ENCODE measurements around the gene MAPRE2.
A peak's percentile ranks its signal among the peaks of the same experiment; 100 is the strongest.

The MAPRE2 gene

DNA sequence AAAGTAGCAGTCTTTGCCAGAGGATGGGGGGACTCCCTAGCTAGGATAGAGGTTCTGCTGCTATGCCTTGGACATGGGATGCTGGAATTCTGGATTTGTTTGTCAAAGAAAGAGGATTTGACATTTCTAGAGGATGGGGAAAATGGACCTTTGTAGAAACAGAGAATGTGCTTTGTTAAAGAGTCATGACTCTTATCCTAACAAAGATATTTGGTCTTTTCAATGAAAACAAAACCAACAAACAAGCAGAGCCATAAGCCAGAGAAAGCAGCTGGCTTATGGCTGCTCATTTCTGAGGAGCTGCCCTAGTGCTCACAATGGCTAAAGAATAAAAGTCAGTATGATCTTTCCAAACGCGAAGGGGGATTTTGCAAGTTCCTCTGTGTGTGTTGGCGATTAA, 40.8 kb upstream of the MAPRE2 start:
- TF ChIP-seq, protein P1, sequence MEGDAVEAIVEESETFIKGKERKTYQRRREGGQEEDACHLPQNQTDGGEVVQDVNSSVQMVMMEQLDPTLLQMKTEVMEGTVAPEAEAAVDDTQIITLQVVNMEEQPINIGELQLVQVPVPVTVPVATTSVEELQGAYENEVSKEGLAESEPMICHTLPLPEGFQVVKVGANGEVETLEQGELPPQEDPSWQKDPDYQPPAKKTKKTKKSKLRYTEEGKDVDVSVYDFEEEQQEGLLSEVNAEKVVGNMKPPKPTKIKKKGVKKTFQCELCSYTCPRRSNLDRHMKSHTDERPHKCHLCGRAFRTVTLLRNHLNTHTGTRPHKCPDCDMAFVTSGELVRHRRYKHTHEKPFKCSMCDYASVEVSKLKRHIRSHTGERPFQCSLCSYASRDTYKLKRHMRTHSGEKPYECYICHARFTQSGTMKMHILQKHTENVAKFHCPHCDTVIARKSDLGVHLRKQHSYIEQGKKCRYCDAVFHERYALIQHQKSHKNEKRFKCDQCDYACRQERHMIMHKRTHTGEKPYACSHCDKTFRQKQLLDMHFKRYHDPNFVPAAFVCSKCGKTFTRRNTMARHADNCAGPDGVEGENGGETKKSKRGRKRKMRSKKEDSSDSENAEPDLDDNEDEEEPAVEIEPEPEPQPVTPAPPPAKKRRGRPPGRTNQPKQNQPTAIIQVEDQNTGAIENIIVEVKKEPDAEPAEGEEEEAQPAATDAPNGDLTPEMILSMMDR (IDR thresholded peaks at IDR 0.05; ENCODE audit: low read length, missing control alignments), result no peak

DNA sequence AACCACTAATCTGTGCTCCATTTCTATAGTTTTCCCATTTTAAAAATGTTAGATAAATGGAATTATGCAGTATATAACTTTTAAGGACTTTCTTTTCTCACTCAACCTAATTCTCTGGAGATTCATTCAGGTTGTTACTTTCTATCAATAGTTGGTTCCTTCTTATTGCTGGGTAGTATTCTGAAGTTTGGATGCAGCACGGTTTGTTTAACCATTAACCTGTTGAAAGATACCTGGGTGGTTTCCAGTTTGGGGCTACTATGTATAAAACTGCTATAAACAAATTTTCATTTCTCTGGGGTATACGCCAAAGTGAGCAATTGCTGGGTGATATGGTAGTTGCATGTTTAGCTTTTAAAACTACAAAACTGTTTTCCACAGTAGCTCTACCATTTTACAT, 39.1 kb upstream of the MAPRE2 start:
- DNase-seq (ENCODE audit: low read depth), result no peak
- TF ChIP-seq, protein P1 (IDR thresholded peaks at IDR 0.05; ENCODE audit: low read length, missing control alignments), result no peak
- H3K4me3 ChIP-seq (replicated peaks; ENCODE audit: low read depth, low read length), result no peak overlapping the region

More for the DNA sequence above, 40.8 kb upstream of the MAPRE2 start:
- no peak overlapping the region for H3K4me3 ChIP-seq (replicated peaks; ENCODE audit: low read depth, low read length)
- DNase-seq (ENCODE audit: low read depth), result no peak

DNA sequence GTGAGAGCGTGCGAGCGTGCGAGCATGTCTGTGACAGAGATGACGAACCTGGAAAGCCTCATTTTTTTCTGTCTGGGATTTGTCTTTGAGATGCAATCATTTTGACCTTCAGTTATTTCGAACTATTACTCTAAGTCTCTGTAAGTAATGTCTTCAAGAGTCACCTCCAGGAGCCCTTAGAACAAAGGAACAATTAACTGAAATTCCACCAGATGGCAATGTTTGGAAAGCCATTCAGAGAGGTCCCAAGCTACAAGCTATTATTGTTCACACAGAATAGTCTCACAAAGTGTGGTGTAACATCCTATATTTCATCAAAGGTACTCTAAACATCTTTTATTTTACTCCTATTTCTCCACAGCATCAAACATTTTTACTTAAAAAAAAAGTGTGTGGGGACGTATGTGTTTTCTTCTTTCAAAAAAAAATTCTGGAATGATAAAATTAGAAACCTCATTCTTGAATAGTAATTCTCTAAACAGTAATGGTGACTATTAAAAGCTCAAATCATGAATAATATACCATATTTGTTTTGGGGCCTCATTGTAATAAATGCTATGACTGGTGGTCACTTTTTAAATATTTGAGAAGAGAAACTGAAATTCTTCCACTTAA, 35.1 kb upstream of the MAPRE2 start:
- peak; percentile 87 for DNase-seq (ENCODE audit: low read depth)
- TF ChIP-seq, protein P1 (IDR thresholded peaks at IDR 0.05; ENCODE audit: low read length, missing control alignments), result peak; percentile 65
- no peak overlapping the region for H3K4me3 ChIP-seq (replicated peaks; ENCODE audit: low read depth, low read length)

DNA sequence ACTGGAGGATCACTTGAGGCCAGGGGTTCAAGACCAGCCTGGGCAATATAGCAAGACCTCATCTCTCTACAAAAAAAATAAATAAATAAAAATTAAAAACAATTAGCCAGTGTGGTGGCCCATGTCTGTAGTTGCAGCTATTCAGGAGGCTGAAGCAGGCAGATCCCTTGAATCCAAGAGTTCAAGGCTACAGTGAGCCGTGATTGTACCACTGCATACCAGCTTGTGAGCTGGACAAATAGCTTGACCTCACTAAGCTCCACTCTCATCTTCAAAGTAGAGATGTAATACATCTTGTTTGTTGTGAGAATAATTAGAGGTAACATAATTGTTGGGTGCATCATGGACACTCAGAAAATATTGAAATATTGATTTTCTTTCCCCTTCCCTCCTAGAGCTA, 31.1 kb upstream of the MAPRE2 start:
- H3K4me3 ChIP-seq (replicated peaks; ENCODE audit: low read depth, low read length), result no peak overlapping the region
- TF ChIP-seq, protein P1 (IDR thresholded peaks at IDR 0.05; ENCODE audit: low read length, missing control alignments), result no peak
- no peak for DNase-seq (ENCODE audit: low read depth)

DNA sequence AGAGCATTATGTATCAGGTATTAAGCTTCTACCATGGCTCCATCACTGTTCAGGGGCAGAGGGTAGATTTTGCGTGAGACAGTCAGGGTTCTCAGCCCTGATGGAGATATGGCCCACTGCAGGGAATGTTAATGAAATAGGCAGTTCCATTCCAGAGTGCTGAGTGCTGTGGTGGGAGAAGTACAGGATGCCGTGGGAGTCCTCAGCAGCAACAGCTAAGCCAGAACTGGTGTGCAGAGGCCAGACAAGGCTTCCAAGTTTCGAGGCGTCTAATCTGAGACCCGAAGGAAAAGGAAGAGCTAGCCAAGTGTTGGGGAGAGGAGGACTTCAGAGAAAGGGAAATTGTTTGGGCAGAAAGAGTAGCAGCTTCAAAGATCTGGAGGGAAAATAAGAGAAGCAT, 30.2 kb upstream of the MAPRE2 start:
- DNase-seq (ENCODE audit: low read depth), result peak; percentile 66
- H3K4me3 ChIP-seq (replicated peaks; ENCODE audit: low read depth, low read length), result no peak overlapping the region
- TF ChIP-seq, protein P1 (IDR thresholded peaks at IDR 0.05; ENCODE audit: low read length, missing control alignments), result no peak

DNA sequence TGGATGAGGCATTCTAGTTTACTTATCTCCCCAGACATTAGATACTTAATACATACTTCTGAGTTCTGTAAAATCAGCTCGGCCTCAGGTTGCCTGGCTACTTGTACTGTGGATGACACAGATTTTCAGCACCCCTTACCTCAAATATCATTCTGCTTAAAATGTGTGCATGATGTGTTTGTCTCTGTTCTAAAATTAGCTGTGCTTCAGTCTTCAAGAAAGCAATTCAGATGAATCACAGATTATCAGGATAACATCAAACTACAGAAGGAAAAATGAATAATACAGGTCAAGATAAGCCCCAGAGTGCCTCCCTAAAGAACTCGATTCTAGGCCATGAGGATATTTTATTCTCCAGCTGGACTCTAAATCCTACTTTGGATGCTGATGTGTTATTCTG, 21.3 kb upstream of the MAPRE2 start:
- DNase-seq (ENCODE audit: low read depth), result no peak
- TF ChIP-seq, protein P1 (IDR thresholded peaks at IDR 0.05; ENCODE audit: low read length, missing control alignments), result no peak
- no peak overlapping the region for H3K4me3 ChIP-seq (replicated peaks; ENCODE audit: low read depth, low read length)

DNA sequence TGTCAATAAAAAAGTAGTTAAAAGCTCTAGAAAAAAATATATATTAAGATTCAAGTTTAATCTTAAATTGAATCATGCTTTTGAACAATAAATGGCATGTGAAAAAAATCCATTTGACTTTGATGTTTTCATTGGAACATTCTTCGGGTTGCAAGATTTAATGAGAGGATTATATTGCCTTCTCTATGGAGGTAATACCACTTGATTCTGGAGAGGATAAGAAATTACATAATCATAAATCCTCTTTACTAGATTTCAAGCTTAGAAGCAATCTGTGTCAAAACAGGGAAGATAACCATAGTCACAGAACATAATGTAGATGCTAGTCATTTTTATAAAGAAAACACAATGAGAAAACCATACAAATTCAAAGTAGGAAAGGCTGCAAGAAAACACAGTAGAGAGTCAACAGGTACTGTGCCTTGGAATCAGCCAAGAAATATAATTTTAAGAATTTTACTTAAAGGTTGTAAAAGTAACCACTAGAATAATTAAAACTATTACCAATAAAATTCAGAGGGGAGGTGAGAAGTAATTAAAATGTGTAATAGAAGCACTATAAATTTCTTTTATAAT, 18.7 kb upstream of the MAPRE2 start:
- no peak overlapping the region for H3K4me3 ChIP-seq (replicated peaks; ENCODE audit: low read depth, low read length)
- no peak for DNase-seq (ENCODE audit: low read depth)
- TF ChIP-seq, protein P1 (IDR thresholded peaks at IDR 0.05; ENCODE audit: low read length, missing control alignments), result no peak
